Naive thymus-derived CD8-positive, alpha-beta T cell (primary cell): ENCODE measurements around the gene MYORG. TPM values are rescaled to one million over a fixed set of nuclear protein-coding genes. Genes with fewer than 3 reads are reported as not detected.

Experiments used
- ATAC-seq, 2 donors: fragments of 150-1000 bp; cut with Tn5 transposase in 1 of 2; sonication (Bioruptor Pico), chemical (Tn5 transposase) in 1 of 2; 1 replicate in 1 of 2; 2 replicates in 1 of 2; pipeline ENCODE4 v1.10.0; 2021; ENCODE audit warnings: mild to moderate bottlenecking in 2 of 2, moderate library complexity in 2 of 2
- POLR2A ChIA-PET: fragments of 350-600 bp; sonication (Branson Sonifier 250); formaldehyde crosslinking; loops from one replicate; lab custom pipeline; 2021; ENCODE audit warnings: antibody characterized with exemption; lab: Charles Lee
- DNase-seq, 10 donors: peaks; one replicate each; pipeline versions ENCODE4 v3.0.0 to v3.0.0-alpha.2; 2020 to 2022
- H3K27ac Mint-ChIP-seq, 10 donors: one replicate each; pipeline ENCODE4 v1.8.0; 2020 to 2022; ENCODE audit warnings: mild to moderate bottlenecking in 10 of 10, mixed read lengths in 10 of 10, moderate library complexity in 4 of 10, inconsistent platforms in 1 of 10
- H3K27me3 Mint-ChIP-seq, 5 donors: one replicate each; pipeline ENCODE4 v1.8.0; 2021 to 2022; ENCODE audit warnings: mixed read lengths in 5 of 5
- H3K36me3 Mint-ChIP-seq, 3 donors: one replicate each; pipeline ENCODE4 v1.8.0; 2020 to 2022; ENCODE audit warnings: mixed read lengths in 3 of 3, mild to moderate bottlenecking in 2 of 3, inconsistent platforms in 1 of 3
- H3K4me1 Mint-ChIP-seq, 4 donors: one replicate each; pipeline ENCODE4 v1.8.0; 2021 to 2022; ENCODE audit warnings: mixed read lengths in 4 of 4
- H3K4me3 Mint-ChIP-seq, 10 donors: one replicate each; pipeline ENCODE4 v1.8.0; 2020 to 2022; ENCODE audit warnings: mild to moderate bottlenecking in 10 of 10, mixed read lengths in 10 of 10, moderate library complexity in 6 of 10, inconsistent platforms in 1 of 10
- H3K9me3 Mint-ChIP-seq, 9 donors: one replicate each; pipeline ENCODE4 v1.8.0; 2020 to 2022; ENCODE audit warnings: mixed read lengths in 9 of 9, mild to moderate bottlenecking in 3 of 9, inconsistent platforms in 1 of 9, moderate library complexity in 1 of 9
- polyA plus RNA-seq, 3 donors: library from polyadenylated mRNA; unstranded; fragments of 300-500 nt; fragmentation: Illumina TruSeq; gene quantifications; one replicate each; pipeline ENCODE4 v1.2.3, GENCODE V29; 2021
- total RNA-seq, 8 experiments: library from RNA in 2 of 8; stranded (reverse) in 2 of 8; gene quantifications; one replicate each; pipeline ENCODE4 v1.2.3 and lab custom pipeline; 2021 to 2026

The MYORG gene
- total and polyA plus RNA-seq, 5 experiments from 2014 or later = 0.17 to 1.5 (median 0.39) TPM

- peaks cover 12 to 31% (median 20%) of the 10 kb centered on the region in 4 donors for H3K4me1 Mint-ChIP-seq
These were observed 41.8 kb downstream of the MYORG start for GRCh38 chr9:34334916-34335315.

DNA sequence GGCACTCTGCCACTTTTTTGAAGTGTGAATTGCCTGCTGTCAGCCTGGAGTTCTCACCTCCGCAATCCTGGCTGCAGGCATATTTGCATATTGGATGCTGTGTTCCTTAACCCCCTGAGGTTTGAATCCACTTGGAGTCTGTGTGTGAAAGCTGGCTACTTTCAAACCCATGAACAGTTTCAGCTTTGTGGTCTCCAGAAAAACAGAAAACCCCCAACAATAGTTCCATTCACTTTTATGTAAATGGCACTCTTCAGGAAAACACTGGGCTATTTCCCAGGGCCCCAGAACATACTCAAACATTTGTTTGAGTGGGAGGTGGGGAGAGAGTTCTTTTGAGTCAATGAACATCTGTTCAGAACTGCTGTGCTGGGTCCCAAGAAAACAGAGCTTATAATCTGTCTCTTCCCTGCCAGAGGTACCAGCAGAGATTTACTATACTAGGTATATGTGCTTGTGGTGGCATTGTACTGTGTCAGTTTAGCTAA is 42.3 kb downstream of the MYORG start:
- no peaks in the 10 kb centered on the region for H3K27me3 Mint-ChIP-seq
- POLR2A ChIA-PET = interaction anchor here (1.3 to 5.2 kb wide), 2 partner anchors 42 to 45 kb away, joined by 3 to 27 read pairs; partner anchors contain the start of gene MYORG

More at GRCh38 chr9:34334916-34335315, 41.8 kb downstream of the MYORG start:
- Mint-ChIP-seq H3K27me3 (no peaks in the 10 kb centered on the region), H3K9me3 (no peaks in the 10 kb centered on the region), H3K27ac (peak overlapping the region in 1 of 10 donors; percentile 53), H3K4me3 (no peak overlapping the region), H3K36me3 (peaks cover 0 to 33% (median 0%) of the 10 kb centered on the region in 3 donors)
- ATAC-seq = no peak
- POLR2A ChIA-PET = interaction anchor here (0.5 kb wide), 1 partner anchor 20 kb away, joined by 3 read pairs; no protein-coding TSS in a partner anchor
- no peak for DNase-seq

DNA sequence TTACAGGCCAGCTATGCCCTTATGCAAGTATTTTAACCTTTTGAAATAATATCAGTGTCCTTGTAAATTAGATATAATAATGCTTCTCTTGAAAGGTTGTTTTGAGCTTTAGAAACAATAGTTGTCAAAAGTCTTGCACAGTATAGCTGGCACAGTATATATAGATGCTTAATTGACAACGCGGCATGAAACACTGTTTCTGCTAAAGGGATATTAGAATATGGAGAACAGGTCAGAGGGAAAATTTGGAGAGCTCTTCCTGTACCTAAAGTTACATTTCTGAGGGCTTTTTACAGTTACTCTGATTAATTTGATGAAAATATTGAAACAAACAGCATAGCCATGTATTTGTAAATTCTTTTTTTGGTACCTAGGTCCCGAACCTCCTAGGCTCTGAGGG is 42.9 kb downstream of the MYORG start:
- Mint-ChIP-seq H3K27ac (no peak overlapping the region), H3K9me3 (no peaks in the 10 kb centered on the region), H3K27me3 (no peaks in the 10 kb centered on the region), H3K4me1 (peaks cover 18 to 40% (median 28%) of the 10 kb centered on the region in 4 donors), H3K36me3 (peaks cover 0 to 23% (median 0%) of the 10 kb centered on the region in 3 donors), H3K4me3 (no peak overlapping the region)
- no peak for DNase-seq
- POLR2A ChIA-PET = interaction anchor here (0.7 to 5.2 kb wide), 3 partner anchors 43 to 309 kb away, joined by 3 to 27 read pairs (median 4); partner anchors contain the start of gene MYORG
- no peak for ATAC-seq

More for the DNA sequence above, 42.3 kb downstream of the MYORG start:
- Mint-ChIP-seq H3K9me3 (no peaks in the 10 kb centered on the region), H3K4me1 (peaks cover 16 to 36% (median 25%) of the 10 kb centered on the region in 4 donors), H3K36me3 (peaks cover 0 to 28% (median 0%) of the 10 kb centered on the region in 3 donors), H3K4me3 (no peak overlapping the region), H3K27ac (no peak overlapping the region)
- ATAC-seq = no peak
- DNase-seq = no peak

DNA sequence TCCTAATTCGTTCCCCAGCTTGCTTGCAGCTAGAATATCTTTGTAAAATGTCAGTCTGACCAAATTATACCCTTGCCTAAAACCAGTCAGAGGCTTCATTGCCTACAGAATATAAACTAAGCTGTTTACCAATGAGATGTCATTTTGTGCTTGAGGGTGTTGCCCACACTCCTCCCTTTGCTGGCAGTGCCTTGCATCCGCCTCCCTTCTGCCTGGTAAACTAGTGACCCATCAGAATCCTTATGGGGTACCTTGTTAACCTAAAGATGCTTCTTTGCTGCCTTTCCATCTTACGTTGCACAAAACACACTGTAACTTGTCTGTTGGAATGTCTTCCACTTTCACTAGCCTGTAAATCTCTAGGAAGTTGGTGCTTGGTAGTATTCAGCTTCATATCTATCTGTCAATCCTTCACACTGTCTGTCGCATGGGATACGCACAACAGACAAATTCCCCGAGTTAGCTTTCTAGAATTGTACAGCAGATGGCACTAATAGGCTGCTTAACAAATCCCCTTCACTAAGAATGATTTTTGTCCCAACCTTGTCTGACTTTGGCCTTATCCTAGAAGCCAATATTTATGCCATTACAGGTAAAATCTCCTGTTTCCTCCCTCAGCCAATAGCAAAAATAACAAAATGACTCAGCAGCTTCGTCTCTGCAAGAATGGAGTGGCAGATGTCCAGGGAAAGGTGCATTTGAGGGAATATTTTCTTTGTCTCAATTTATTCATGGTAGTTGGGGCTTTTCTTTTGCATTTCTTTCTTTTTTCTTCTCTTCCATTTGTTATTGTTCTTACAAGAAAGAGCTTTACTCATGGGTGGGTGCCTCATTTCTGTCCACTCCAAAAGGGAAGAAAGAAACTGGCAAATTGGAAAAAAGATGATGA is 44.4 kb downstream of the MYORG start:
- POLR2A ChIA-PET = interaction anchor here (0.6 to 5.2 kb wide), 4 partner anchors 44 to 77 kb away, joined by 3 to 27 read pairs (median 4); partner anchors contain the start of gene MYORG
- peaks cover 0 to 13% (median 0%) of the 10 kb centered on the region in 3 donors for H3K36me3 Mint-ChIP-seq
- H3K4me3 Mint-ChIP-seq = peak overlapping the region in 4 of 10 donors; percentile 3 to 49 (median 37)
- no peak for ATAC-seq
- peak overlapping the region in 5 of 10 donors; percentile 3 to 87 (median 25) for H3K27ac Mint-ChIP-seq
- no peaks in the 10 kb centered on the region for H3K9me3 Mint-ChIP-seq
- H3K27me3 Mint-ChIP-seq = no peaks in the 10 kb centered on the region
- peak in 3 of 10 donors; percentile 37 to 50 (median 42) for DNase-seq
- H3K4me1 Mint-ChIP-seq = peaks cover 18 to 46% (median 36%) of the 10 kb centered on the region in 4 donors

DNA sequence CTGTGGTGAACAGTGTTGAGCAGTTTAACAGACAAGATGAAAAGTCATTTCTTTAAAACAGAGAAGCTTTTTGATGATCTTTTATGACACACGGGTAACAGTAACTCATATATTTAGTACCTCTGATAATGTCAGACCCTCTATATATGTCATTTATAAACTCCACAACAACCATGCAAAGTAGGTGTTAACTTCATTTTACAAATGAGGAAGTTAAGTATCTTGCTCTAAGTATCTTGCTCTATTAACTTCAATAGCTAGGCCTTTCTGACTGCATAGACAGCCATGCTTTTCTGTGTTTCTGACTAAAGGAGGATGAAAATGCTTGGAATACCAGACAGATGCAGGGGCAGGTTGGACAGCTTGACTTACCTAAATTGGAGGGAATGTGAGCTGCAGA is 45.5 kb downstream of the MYORG start:
- H3K27ac Mint-ChIP-seq = peak overlapping the region in 1 of 10 donors; percentile 49
- DNase-seq (no peak), ATAC-seq (no peak)
- H3K27me3 Mint-ChIP-seq = no peaks in the 10 kb centered on the region
- H3K36me3 Mint-ChIP-seq = peaks cover 0 to 2% (median 0%) of the 10 kb centered on the region in 3 donors
- H3K4me1 Mint-ChIP-seq = peaks cover 18 to 46% (median 36%) of the 10 kb centered on the region in 4 donors
- H3K9me3 Mint-ChIP-seq = no peaks in the 10 kb centered on the region
- POLR2A ChIA-PET = interaction anchor here (1.2 to 5.2 kb wide), 3 partner anchors 45 to 68 kb away, joined by 3 to 27 read pairs (median 3); partner anchors contain the start of gene MYORG
- H3K4me3 Mint-ChIP-seq = peak overlapping the region in 5 of 10 donors; percentile 15 to 50 (median 38)

DNA sequence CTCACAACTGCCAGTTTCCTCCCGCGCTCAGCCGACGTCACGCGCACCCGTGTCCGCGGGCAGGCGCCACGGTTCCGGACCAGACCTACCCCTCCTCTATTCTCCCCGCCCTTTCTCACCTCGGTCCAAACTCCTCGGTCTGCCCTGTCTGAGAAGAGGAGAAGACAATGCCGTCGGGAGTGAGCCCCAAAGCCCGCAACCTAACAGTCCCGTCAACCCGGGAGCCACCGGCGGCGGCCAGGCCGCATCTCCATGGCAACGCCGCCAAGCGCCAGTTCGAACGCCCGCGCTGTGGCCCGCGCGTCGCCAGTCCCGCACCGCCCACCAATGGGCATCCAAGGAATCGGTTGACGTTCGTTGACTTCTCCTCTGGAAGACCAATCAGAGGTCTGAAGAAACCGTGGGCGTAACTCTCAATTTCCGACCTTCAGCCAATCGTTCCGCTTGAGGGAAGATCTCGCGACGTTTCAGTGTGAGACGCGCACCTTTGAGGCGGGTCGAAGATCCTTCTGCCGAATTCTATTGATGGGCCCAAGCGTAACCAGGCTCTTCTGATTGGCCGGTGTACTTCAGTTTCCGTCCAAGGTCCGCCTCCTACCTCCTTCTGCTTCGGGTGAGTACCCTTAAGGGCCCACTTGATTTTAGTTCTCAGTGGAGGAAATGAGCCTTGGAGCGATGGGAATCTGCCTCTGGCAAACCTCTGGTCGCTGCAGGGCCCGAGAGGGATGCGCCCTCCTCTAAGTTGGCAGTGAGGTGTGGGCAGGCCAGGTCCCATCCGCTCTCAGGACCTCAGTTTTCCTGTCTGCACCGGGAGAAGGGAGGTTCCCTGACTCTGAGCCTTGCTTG is 47.5 kb downstream of the MYORG start, which contains the start of the genes KIF24 and NUDT2:
Gene KIF24, minus strand, starts transcription at position 282 of the 846 bp plus-strand sequence. CDS start 17,922 bp downstream, outside the sequence.
Gene NUDT2, plus strand, starts transcription at position 583 of the 846 bp plus-strand sequence. CDS start 9,471 bp downstream, outside the sequence.
- Mint-ChIP-seq H3K9me3 (no peaks in the 10 kb centered on the region), H3K36me3 (no peaks in the 10 kb centered on the region), H3K27ac (peak within 1 kb of the TSS; percentile 77 to 98 (median 96)), H3K4me1 (peaks cover 15 to 36% (median 35%) of the 10 kb centered on the region in 4 donors), H3K27me3 (no peaks in the 10 kb centered on the region), H3K4me3 (peak within 1 kb of the TSS; percentile 85 to 97 (median 95))
- POLR2A ChIA-PET = interaction anchor here (5.2 kb wide), 1 partner anchor 47 kb away, joined by 27 read pairs; the partner anchor contains the start of gene MYORG
- DNase-seq (peak; percentile 89 to 99 (median 96)), ATAC-seq (peak; percentile 93)

GRCh38 chr9:34328500-34328986 is 48.2 kb downstream of the MYORG start:
- Mint-ChIP-seq H3K4me3 (peak overlapping the region; percentile 85 to 97 (median 95)), H3K36me3 (no peaks in the 10 kb centered on the region), H3K9me3 (no peaks in the 10 kb centered on the region), H3K4me1 (peaks cover 15 to 36% (median 35%) of the 10 kb centered on the region in 4 donors), H3K27ac (peak overlapping the region; percentile 77 to 98 (median 96)), H3K27me3 (no peaks in the 10 kb centered on the region)
- DNase-seq (no peak), ATAC-seq (no peak)
- POLR2A ChIA-PET = no interaction called here

GRCh38 chr9:34326690-34327089 is 50.0 kb downstream of the MYORG start:
- DNase-seq = no peak
- H3K9me3 Mint-ChIP-seq = no peaks in the 10 kb centered on the region
- H3K4me3 Mint-ChIP-seq = peak overlapping the region in 1 of 10 donors; percentile 17
- POLR2A ChIA-PET = interaction anchor here (0.6 kb wide), 1 partner anchor 69 kb away, joined by 3 read pairs; no protein-coding TSS in a partner anchor
- H3K27me3 Mint-ChIP-seq = no peaks in the 10 kb centered on the region
- H3K27ac Mint-ChIP-seq = peak overlapping the region in 3 of 10 donors; percentile 0 to 85 (median 1)
- ATAC-seq = no peak
- H3K36me3 Mint-ChIP-seq = no peaks in the 10 kb centered on the region
- peaks cover 7 to 28% (median 25%) of the 10 kb centered on the region in 4 donors for H3K4me1 Mint-ChIP-seq

DNA sequence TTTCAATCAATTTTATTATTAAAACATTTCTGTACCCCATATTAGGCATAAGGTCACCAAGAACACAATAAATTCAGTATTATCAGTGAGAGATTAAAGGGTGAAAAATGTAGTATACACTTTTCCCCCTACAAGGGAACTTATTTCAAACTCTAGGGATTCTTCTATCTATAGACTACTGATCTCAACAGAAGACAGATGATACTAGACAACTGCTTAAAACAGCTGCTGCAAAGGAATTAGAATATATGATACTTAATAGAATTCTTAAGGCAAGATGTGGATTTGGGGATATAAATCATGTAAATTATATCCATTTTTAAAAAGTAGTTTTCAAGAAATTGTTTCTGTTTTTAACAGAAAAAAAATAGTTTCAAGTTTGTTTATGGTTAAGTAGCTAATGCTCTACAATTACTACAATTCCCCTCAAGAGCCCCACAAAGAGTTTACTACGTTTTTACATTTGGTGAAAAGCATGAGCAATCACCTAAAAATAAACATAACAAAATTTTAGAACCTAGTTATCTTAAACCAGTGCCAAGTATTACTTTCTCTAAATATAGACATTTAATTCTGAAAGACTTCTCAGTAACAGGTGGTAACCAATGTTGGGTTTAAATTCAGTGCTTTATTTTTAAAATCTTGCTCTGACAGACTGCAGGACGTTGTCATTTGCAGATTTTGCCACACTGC is 53.7 kb downstream of the MYORG start:
- DNase-seq = no peak
- Mint-ChIP-seq H3K4me1 (peaks cover 0 to 2% (median under 1%) of the 10 kb centered on the region in 4 donors), H3K36me3 (no peaks in the 10 kb centered on the region), H3K27me3 (peaks cover 0 to 2% (median 0%) of the 10 kb centered on the region in 5 donors), H3K27ac (no peak overlapping the region), H3K9me3 (no peaks in the 10 kb centered on the region), H3K4me3 (no peak overlapping the region)
- POLR2A ChIA-PET = no interaction called here
- ATAC-seq = no peak

DNA sequence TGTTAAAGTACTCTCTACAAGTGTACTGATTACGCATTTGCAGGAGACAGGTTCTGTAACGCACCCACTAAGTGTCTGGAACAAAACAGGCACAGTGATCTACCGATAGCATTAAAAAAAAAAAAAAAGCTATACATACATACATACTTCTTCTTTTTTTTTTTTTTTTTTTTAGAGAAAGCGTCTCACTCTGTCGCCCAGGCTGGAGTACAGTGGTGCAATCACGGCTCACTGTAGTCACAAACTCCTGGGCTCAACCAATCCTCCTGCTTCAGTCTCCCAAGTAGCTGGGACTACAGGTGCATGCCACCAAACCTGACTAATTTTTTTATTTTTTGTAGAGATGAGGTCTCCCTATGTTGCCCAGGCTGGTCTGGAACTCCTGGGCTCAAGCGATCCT is 55.2 kb downstream of the MYORG start:
- Mint-ChIP-seq H3K4me3 (no peak overlapping the region), H3K27ac (no peak overlapping the region), H3K27me3 (peaks cover 0 to 2% (median 0%) of the 10 kb centered on the region in 5 donors), H3K4me1 (peaks cover 0 to 2% (median 0%) of the 10 kb centered on the region in 4 donors), H3K36me3 (no peaks in the 10 kb centered on the region), H3K9me3 (no peaks in the 10 kb centered on the region)
- no peak for DNase-seq
- POLR2A ChIA-PET = interaction anchor here (0.6 kb wide), 1 partner anchor 596 kb away, joined by 3 read pairs; no protein-coding TSS in a partner anchor
- no peak for ATAC-seq
